Kidney capillary endothelial cell (primary cell): ENCODE measurements around the gene SYDE2.
"Not testable (repeated sequence)": the region's sequence is repeated elsewhere in the genome, so short reads cannot be mapped to it uniquely, and the experiment has no call there.

Experiments used
- DNase-seq: peaks from one replicate; pipeline ENCODE4 v3.0.0-alpha.2; 2018; ENCODE audit warnings: low spot score

SYDE2 gene

GRCh38 chr1:85172684-85173337 is 28.0 kb downstream of the SYDE2 start:
- DNase-seq: no peak

GRCh38 chr1:85171721-85172120 is 29.1 kb downstream of the SYDE2 start:
- DNase-seq: no peak

GRCh38 chr1:85168884-85169283 is 31.9 kb downstream of the SYDE2 start:
- no peak for DNase-seq

GRCh38 chr1:85166351-85166750 is 34.5 kb downstream of the SYDE2 start:
- DNase-seq: no peak

- DNase-seq: no peak
Measured at GRCh38 chr1:85158910-85159309, 41.9 kb downstream of the SYDE2 start.

GRCh38 chr1:85157436-85157835 is 43.4 kb downstream of the SYDE2 start:
- no peak for DNase-seq

- no peak for DNase-seq
Measured at GRCh38 chr1:85153149-85153891, 47.5 kb downstream of the SYDE2 start.

GRCh38 chr1:85151446-85151845 is 49.4 kb downstream of the SYDE2 start:
- no peak for DNase-seq

- no peak for DNase-seq
Measured at GRCh38 chr1:85149805-85150204, 51.0 kb downstream of the SYDE2 start.

GRCh38 chr1:85148524-85149250 is 52.1 kb downstream of the SYDE2 start:
- no peak for DNase-seq

- DNase-seq: no peak
Measured at GRCh38 chr1:85146972-85147359, 53.9 kb downstream of the SYDE2 start.

GRCh38 chr1:85146298-85146971 is 54.4 kb downstream of the SYDE2 start:
- not testable (repeated sequence) for DNase-seq

- no peak for DNase-seq
Measured at GRCh38 chr1:85144351-85144750, 56.5 kb downstream of the SYDE2 start.

GRCh38 chr1:85142753-85143152 is 58.1 kb downstream of the SYDE2 start:
- DNase-seq: no peak

- not testable (repeated sequence) for DNase-seq
Measured at GRCh38 chr1:85138439-85138838, 62.4 kb downstream of the SYDE2 start.

- no peak for DNase-seq
Measured at GRCh38 chr1:85137660-85138059, 63.2 kb downstream of the SYDE2 start.

- no peak for DNase-seq
Measured at GRCh38 chr1:85135392-85135798, 65.4 kb downstream of the SYDE2 start.

GRCh38 chr1:85134583-85135391 is 66.0 kb downstream of the SYDE2 start:
- DNase-seq: no peak

GRCh38 chr1:85133565-85134159 is 67.2 kb downstream of the SYDE2 start:
- DNase-seq: no peak

GRCh38 chr1:85132078-85132720 is 68.6 kb downstream of the SYDE2 start:
- DNase-seq: no peak

- DNase-seq: no peak
Measured at GRCh38 chr1:85128316-85128715, 72.5 kb downstream of the SYDE2 start.
